AG09319 (cell line): ENCODE data around the gene AP1G2.
A peak's percentile ranks its signal among the peaks of the same experiment; 100 is the strongest.
"Not testable (repeated sequence)": the region's sequence is repeated elsewhere in the genome, so short reads cannot be mapped to it uniquely, and the experiment has no call there.

Experiments
- DNase-seq: peaks from one replicate; pipeline ENCODE4 v3.0.0-alpha.2; 2010; ENCODE audit warnings: low read depth; ENCODE audit errors: extremely low read depth
- CTCF ChIP-seq: IDR thresholded peaks from 2 replicates; pipeline ENCODE4 v1.5.1; 2011; ENCODE audit warnings: low read depth, mild to moderate bottlenecking, inconsistent platforms, low read length, moderate library complexity

The AP1G2 gene

GRCh38 chr14:23589606-23590005 lies 22.0 kb upstream of the AP1G2 start:
- DNase-seq, result no peak
- TF ChIP-seq CTCF, result no peak

- peak; percentile 42 for DNase-seq
- peak; percentile 72 for TF ChIP-seq CTCF
Measured at GRCh38 chr14:23588884-23589598, 21.4 kb upstream of the AP1G2 start.

- DNase-seq, result not testable (repeated sequence)
Measured at GRCh38 chr14:23584527-23585203, 17.1 kb upstream of the AP1G2 start.

- not testable (repeated sequence) for DNase-seq
Measured at GRCh38 chr14:23583761-23584526, 16.4 kb upstream of the AP1G2 start.

- DNase-seq, result no peak
- no peak for TF ChIP-seq CTCF
Measured at GRCh38 chr14:23582906-23583760, 15.5 kb upstream of the AP1G2 start.

- DNase-seq, result no peak
- TF ChIP-seq CTCF, result no peak
Measured at GRCh38 chr14:23580948-23581281, 13.3 kb upstream of the AP1G2 start.

GRCh38 chr14:23580152-23580926 lies 12.7 kb upstream of the AP1G2 start:
- TF ChIP-seq CTCF, result no peak
- no peak for DNase-seq
